Measurements from ENCODE around the gene RAC3.
A peak's percentile ranks its signal among the peaks of the same experiment; 100 is the strongest.
"Not testable (repeated sequence)": the region's sequence is repeated elsewhere in the genome, so short reads cannot be mapped to it uniquely, and the experiment has no call there.

RAC3 gene

GRCh38 chr17:82025401-82026107 lies 5.9 kb upstream of the RAC3 start:
- DNase-seq: no peak

- DNase-seq: no peak
These were observed 3.2 kb upstream of the RAC3 start for GRCh38 chr17:82028246-82028645.

DNA sequence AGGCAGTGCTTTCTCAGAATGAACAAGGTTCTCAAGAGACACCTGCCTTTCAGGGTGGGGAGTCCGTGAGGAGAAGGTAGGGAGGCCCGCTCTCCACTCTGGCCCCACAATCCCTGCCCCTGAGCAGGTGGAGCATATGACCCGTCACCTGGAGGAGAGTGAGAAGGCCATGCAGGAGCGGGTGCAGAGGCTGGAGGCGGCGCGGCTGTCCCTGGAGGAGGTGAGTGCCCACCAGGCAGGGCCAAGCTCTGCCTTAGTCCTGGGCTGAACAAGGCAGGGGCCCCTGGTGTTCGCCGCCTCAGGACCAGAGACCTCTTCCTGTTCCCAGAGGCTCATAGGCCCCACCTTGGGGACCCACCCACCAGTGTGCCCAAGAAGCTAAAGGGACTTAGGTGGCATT lies 2.5 kb upstream of the RAC3 start:
- no peak for DNase-seq

- no peak for DNase-seq
These were observed 2.1 kb upstream of the RAC3 start for GRCh38 chr17:82029391-82029790.

DNA sequence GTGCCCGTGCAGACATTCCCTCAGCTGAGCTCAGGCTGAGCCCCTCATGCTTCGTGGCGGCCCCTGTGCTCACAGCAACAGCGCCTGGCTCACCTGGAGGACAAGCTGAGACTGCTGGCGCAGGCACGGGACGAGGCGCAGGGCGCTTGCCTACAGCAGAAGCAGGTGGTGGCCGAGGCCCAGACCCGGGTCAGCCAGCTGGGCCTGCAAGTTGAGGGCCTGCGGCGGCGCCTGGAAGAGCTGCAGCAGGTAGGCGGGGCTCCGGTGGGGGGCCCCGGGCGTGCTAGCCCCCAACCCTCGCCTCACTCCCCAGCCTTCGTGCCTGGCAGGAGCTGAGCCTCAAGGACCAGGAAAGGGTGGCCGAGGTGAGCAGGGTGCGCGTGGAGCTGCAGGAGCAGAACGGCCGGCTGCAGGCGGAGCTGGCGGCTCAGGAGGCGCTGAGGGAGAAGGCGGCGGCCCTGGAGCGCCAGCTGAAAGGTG lies 1.4 kb upstream of the RAC3 start:
- no peak for DNase-seq

DNA sequence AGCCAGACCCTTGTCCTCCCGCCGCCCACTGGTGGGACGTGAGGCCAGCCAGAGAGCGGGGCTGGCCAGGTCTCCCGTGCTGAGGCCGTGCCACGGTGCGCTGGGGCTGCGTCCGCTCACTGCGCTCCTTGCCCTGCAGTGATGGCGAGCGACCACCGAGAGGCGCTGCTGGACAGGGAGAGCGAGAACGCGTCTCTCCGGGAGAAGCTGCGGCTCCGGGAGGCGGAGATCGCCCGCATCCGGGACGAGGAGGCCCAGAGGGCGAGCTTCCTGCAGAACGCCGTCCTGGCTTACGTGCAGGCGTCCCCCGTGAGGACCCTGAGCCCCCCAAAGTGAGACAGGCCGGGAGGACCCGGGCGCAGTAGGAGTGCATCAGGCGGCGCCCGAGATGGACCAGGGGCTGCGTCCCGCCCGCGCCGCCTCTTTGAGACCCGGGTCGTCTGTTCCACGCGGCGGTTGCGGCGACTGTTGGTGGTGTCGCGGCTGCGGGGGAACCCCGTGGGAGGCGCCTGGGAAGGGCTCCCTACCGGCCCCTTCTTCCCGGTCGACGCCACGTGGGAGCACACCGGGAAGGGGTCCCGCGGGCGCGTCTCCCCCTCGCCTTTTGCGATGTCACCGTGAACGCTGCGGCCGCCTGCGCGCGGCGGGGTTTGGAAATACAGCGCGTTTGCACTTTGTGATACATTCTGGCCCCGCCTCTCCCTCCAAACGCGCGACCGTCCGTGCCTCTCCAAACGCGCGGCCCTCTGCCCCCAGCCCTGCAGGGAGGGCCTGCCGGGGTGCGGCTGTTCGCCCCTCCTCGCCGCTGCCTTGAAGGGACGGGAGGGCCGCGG lies 792 bp upstream of the RAC3 start:
- DNase-seq: peak; percentile 90

DNA sequence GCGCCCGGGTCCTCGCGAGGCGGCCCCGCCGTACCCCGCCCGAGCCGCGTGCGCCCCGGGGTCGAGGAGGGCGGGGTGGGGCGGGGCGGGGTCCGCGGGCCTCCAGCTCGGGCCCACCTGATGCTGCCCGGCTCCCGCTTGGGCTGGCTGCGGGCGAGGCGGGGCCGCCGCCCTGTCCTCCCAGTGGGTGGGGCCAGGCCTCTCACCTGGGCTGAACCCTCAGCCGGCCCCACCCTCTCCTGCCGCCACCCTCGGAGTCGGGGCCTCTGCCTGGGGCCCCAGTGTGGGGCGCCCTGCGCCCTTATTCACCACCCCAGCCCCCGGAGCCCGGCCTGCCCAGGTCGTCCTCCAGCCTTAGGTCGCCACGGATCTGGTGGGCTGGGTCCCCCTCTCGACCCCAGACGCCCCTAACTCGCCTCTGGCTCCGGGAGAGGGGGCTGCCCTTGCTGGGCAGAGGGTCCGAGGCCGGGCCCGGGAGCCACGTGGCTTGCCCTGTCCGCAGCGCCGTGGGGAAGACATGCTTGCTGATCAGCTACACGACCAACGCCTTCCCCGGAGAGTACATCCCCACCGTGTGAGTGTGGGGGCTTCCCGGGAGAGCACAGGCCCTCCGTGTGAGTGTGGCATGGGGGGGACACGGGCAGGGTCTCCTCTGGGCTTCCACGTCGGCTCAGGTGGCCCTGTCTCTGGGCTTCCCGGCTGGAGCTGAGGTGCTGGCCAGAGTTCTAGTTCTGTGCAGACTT lies 578 bp downstream of the RAC3 start:
- DNase-seq: peak; percentile 13

- no peak for DNase-seq
These were observed 2.0 kb downstream of the RAC3 start for GRCh38 chr17:82033359-82034085.

DNA sequence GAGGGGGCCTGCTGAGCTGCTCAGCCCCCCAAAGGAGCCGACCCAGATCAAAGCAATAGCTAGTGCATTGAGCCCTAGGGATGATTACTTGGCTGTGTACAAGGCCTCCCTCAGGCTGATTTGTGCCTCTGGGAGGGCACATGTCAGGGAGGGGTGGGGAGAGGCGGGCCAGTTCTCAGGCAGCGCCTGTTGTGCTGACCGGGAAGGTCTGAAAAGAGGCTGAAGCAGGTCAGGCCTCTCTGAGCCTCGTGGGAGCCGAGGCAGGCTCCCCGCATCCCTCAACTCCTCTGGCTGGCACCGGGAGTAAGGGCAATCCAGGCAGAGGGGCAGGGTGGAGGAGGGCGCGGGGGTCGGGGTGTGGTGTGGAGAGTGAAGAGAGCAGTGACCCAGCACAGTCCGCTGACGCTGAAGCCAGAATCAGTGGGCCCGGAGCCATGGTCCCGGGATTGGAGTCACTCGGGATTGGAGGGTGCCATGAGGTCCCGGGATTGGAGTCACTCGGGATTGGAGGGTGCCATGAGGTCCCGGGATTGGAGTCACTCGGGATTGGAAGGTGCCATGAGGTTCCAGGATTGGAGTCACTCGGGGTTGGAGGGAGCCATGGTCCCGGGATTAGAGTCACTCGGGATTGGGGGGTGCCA lies 3.0 kb downstream of the RAC3 start:
- DNase-seq: no peak

DNA sequence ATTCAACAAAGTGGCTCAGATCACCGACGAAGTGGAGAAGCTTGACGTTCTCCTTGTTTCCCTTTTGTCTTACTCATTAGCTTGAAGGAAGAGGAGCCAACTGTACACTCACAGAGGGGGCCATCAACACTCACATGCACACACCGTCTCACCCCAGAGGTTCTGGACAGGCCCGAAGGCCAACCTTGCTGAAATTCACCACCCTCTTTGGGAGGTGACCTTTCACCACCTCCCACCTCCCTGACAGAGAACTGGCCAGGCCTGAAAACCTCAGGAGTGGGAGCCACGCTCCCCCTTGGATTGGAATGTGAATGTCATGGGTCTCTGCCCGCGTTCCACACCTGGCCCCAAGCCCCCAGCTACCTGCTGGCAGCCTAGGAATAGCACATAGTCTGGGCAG lies 4.0 kb downstream of the RAC3 start:
- DNase-seq: no peak

DNA sequence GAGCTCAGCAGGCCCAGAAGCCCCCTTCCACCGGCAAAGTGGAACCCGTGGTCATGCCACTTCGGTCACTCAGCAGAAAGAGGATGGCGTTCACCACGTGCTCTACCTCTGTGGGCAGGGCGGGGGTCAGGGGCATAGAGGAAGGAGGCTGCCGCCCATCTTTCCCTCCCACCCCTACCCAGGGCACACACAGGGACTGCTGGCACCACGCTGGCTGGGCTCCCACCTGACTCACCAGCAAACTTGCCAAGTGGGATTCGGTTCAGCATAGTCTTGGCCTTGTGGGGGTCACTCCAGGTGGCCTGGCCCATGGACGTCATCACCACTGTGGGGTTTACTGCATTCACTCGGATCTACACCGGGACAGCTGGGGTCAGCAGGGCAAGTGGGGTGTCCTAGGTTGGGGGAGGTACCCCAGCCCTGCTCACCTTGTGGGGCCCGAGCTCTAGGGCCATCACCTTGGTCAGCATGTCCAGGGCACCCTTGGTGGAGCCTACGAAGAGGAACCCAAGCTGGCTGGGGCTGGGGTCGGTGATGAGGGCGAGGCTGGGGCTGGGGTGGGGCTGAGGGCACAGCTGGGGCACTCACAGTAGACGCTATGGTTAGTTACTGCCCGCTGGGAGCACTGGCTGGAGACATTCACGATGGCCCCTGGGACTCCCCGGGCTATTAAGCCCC lies 4.6 kb downstream of the RAC3 start:
- no peak for DNase-seq

DNA sequence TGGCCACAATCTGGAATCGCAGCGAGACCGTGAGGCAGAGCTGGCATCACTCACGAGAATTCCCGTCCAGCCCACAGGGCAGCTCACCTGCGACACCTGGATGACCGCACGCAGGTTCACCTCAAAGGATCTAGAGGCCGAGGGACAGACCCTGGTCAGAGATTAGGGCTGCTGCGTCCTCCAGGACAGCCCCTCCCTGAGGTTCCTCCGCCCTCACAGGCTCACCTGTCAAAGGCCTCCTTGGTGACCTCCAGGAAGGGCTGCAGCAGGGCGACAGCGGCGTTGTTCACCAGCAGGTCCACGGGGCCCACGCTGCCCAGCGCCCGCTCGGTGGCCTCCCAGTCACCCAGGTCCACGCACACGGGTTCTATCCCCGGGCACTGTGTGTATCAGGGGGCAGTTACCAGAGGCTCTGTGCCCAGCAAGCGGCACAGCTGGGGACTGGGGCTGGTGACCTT lies 5.2 kb downstream of the RAC3 start:
- DNase-seq: no peak

- peak; percentile 97 for DNase-seq
These were observed 5.8 kb downstream of the RAC3 start, which contains the start of gene DCXR for GRCh38 chr17:82037092-82037888. TSS of gene DCXR (minus strand) at chr17:82037697. CDS start at chr17:82037682, 15 bp downstream.

- no peak for DNase-seq
These were observed 6.4 kb downstream of the RAC3 start for GRCh38 chr17:82037889-82038195.

GRCh38 chr17:82038796-82039409 lies 7.4 kb downstream of the RAC3 start:
- DNase-seq: not testable (repeated sequence)

DNA sequence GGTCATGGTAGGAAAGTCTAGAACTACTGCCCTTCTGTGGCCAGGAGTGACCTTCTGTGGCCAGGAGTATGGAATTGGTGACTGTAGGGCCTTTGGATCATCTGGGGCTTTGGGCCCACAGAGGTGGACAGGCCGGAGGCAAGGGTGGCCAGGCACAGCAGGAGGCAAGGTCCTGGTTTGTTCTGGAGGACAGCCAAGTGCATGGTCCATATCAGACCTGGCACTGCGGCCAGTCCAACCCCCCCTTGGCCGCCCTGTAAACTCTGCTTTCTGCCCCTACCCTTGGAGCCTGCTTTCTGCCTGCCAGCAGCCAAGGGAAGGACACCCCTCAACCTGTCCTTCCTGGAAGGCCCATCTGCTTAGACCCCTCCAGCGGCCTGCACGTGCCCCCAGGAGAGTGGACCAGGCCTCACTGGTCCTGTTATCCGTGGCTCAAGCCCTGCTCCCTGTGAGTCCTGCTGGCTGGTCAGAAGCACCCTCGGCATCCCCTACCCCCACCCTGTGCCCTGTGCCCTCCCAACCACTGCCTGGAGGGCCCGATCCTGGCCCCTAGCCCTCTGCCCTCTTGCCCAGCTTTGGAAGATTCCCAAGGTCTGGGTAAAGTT lies 8.3 kb downstream of the RAC3 start:
- DNase-seq: no peak

GRCh38 chr17:82041144-82041814 lies 9.8 kb downstream of the RAC3 start:
- no peak for DNase-seq

DNA sequence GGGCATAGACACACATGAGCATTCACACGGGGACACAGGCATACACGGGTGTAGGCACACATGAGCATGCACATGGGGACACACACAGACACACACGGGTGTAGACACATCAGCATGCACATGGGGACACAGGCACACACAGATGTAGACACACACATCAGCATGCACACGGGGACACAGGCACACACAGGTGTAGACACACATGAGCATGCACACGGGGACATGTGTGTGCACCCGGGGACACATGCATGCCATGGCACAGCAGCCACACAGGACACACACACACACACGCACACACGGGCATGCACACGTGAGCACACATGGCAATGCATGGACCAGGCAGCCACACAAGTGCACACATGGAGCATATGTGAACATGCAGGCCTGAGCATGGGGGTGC lies 11.2 kb downstream of the RAC3 start:
- DNase-seq: no peak

GRCh38 chr17:82043507-82043906 lies 12.0 kb downstream of the RAC3 start:
- no peak for DNase-seq

Data from OCI-M1 (cell line).